Panc1 (cell line): ENCODE data around the gene SDK1. TPM values are rescaled to one million over a fixed set of nuclear protein-coding genes. Genes with fewer than 3 reads are reported as not detected.

Experiments used
- ATAC-seq: fragments of 200-7000 bp; cut with Tn5 transposase; 2 replicates; pipeline ENCODE4 v1.9.1; 2020; ENCODE audit warnings: mild to moderate bottlenecking, moderate library complexity
- BruUV-seq: library from RNA; stranded (reverse); fragments of 400-500 nt; replicated peaks from 2 replicates; lab custom pipeline; 2021; lab: Mats Ljungman, UMichigan
- CTCF ChIA-PET: fragments of 300-600 bp; sonication (Branson Sonifier 250); formaldehyde crosslinking; loops from one replicate; lab custom pipeline; 2022; ENCODE audit warnings: antibody characterized with exemption; lab: Charles Lee
- POLR2A ChIA-PET: fragments of 300-600 bp; sonication (Branson Sonifier 250); formaldehyde crosslinking; loops from one replicate; lab custom pipeline; 2022; ENCODE audit warnings: antibody characterized with exemption; lab: Charles Lee
- DNase-seq: peaks from one replicate; pipeline ENCODE4 v3.0.0-alpha.2; 2010; ENCODE audit warnings: low read depth, low spot score
- H3K27ac ChIP-seq: 2 replicates; pipeline ENCODE4 v1.5.1; 2011; ENCODE audit warnings: mild to moderate bottlenecking, low read length, inconsistent platforms
- H3K27me3 ChIP-seq: fragments of 200-500 bp; sonication (Bioruptor generic); 2 replicates; pipeline ENCODE4 v1.6.0; 2014; ENCODE audit warnings: low read length, inconsistent platforms; ENCODE audit not compliant: control insufficient read depth, insufficient read depth
- H3K36me3 ChIP-seq: fragments of 200-500 bp; sonication (Bioruptor generic); 2 replicates; pipeline ENCODE4 v1.5.1; 2014; ENCODE audit warnings: inconsistent platforms, mild to moderate bottlenecking, low read length, moderate library complexity; ENCODE audit not compliant: control insufficient read depth, insufficient read depth
- H3K4me1 ChIP-seq: 2 replicates; pipeline ENCODE4 v1.5.1; 2011; ENCODE audit warnings: inconsistent platforms, mild to moderate bottlenecking, low read length, moderate library complexity; ENCODE audit not compliant: control insufficient read depth, insufficient read depth
- H3K4me3 ChIP-seq, 2 experiments: 2 replicates each; pipeline ENCODE4 v1.5.1; 2011 to 2012; ENCODE audit warnings: low read depth in 2 of 2, low read length in 2 of 2, mild to moderate bottlenecking in 2 of 2, inconsistent platforms in 1 of 2, moderate library complexity in 1 of 2
- H3K9me3 ChIP-seq: fragments of 200-500 bp; sonication (Bioruptor generic); 2 replicates; pipeline ENCODE4 v1.5.1; 2014; ENCODE audit warnings: low read depth, mild to moderate bottlenecking, inconsistent platforms, low read length, moderate library complexity; ENCODE audit not compliant: control insufficient read depth, insufficient read depth
- CTCF ChIP-seq: fragments of 450-650 bp; IDR thresholded peaks from 2 replicates; pipeline ENCODE4 v1.5.1; 2017; ENCODE audit warnings: mild to moderate bottlenecking
- POLR2AphosphoS5 ChIP-seq: IDR thresholded peaks from 2 replicates; pipeline ENCODE4 v1.6.1; 2012; ENCODE audit warnings: mild to moderate bottlenecking, low read depth, low read length, moderate library complexity
- REST ChIP-seq, 2 experiments: IDR thresholded peaks; 2 replicates each; pipeline ENCODE4 v1.6.1; 2011 to 2012; ENCODE audit warnings: low read depth in 2 of 2, control low read depth in 1 of 2, low read length in 1 of 2, mild to moderate bottlenecking in 1 of 2, moderate library complexity in 1 of 2; ENCODE audit not compliant: insufficient read depth in 1 of 2
- SIN3A ChIP-seq: IDR thresholded peaks from 2 replicates; pipeline ENCODE4 v1.6.1; 2012; ENCODE audit warnings: low read depth, mild to moderate bottlenecking, low read length, moderate library complexity, borderline replicate concordance; ENCODE audit not compliant: insufficient read depth
- TCF7L2 ChIP-seq: IDR thresholded peaks from 2 replicates; pipeline ENCODE4 v1.6.1; 2011; ENCODE audit warnings: mild to moderate bottlenecking, low read depth, low read length, inconsistent platforms
- in situ Hi-C: cut with HindIII; loops from 2 replicates; pipeline ENCODE4 v1.10.0; 2016; ENCODE audit warnings: low sequenced_read_pairs, low pct_unique_long_range_greater_than_20kb
- intact Hi-C: fragments of 100-400 bp; cut with micrococcal nuclease; formaldehyde crosslinking; loops from one replicate; pipeline ENCODE4 v1.10.0; 2022; ENCODE audit not compliant: unreplicated experiment
- total RNA-seq: library from RNA; stranded (reverse); gene quantifications from one replicate; pipeline ENCODE4 v1.2.1, GENCODE V29; 2021; ENCODE audit not compliant: unreplicated experiment

The SDK1 gene
- total RNA-seq, 1 experiment from 2014 or later, result 47.4 TPM

DNA sequence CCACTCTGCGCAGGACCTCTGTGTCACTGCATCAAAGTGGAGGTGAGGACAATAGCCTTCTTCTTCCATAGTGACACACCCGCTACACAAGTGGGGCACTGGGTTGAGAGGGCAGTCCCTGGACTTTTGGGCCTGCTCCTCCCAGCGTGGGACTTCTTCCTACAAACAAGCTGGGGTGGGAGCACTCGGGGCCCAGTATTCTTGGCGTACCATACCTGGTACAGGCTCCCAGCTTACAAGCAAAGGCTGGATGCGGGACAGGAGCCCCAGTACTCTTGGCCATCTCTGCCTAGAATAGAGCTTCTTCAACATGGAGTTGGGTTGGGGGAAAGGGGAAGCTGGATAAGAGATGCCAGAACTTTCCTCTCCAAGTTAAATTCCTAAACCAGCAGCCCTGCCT, 954.3 kb downstream of the SDK1 start:
- no peaks in the 10 kb centered on the region for H3K36me3 ChIP-seq
- TF ChIP-seq REST (IDR thresholded peaks at IDR 0.05; ENCODE audit: insufficient read depth in 1 of 2, low read depth in 2 of 2, low read length in 1 of 2), result no peak
- no peak for TF ChIP-seq TCF7L2
- TF ChIP-seq CTCF, result no peak
- TF ChIP-seq POLR2AphosphoS5, result no peak
- no peak for TF ChIP-seq SIN3A
- DNase-seq (no peak), ATAC-seq (no peak)
- no peaks in the 10 kb centered on the region for H3K9me3 ChIP-seq
- H3K4me3 ChIP-seq, result no peak overlapping the region
- H3K27me3 ChIP-seq, result no peaks in the 10 kb centered on the region
- in situ Hi-C loops (no loop called here), intact Hi-C loops (no loop called here)
- H3K27ac ChIP-seq, result no peak overlapping the region
- H3K4me1 ChIP-seq, result no peaks in the 10 kb centered on the region
- CTCF ChIA-PET, result interaction anchor here (0.6 kb wide), 1 partner anchor 32 kb away, joined by 7 read pairs; no protein-coding TSS in a partner anchor
- BruUV-seq, result no TSS peak
- POLR2A ChIA-PET, result no interaction called here

DNA sequence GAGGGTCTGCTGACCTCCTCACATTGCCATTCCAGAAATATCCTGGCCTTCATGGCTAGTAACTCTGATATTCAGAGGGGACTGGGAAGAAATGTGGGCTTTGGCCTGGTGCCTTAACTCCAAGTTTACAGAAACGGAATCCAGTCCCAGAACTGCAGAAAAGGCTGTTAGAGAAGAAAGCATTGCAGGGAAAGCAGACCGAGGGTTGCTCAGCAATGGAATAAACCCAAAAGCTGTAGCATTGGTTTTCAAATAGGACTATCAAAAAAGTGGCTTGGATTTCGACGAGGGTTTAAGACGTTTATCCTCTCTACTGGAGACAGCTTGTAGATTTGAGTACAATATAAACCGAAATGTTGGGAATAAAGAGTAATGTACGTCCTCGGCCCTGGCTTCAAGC, 955.2 kb downstream of the SDK1 start:
- Histone ChIP-seq H3K27me3 (no peaks in the 10 kb centered on the region), H3K9me3 (no peaks in the 10 kb centered on the region), H3K27ac (no peak overlapping the region), H3K4me3 (no peak overlapping the region), H3K4me1 (no peaks in the 10 kb centered on the region), H3K36me3 (no peaks in the 10 kb centered on the region)
- no peak for TF ChIP-seq CTCF
- no peak for TF ChIP-seq SIN3A
- TF ChIP-seq POLR2AphosphoS5, result no peak
- CTCF ChIA-PET, result no interaction called here
- ATAC-seq (no peak), DNase-seq (no peak)
- intact Hi-C loops (no loop called here), in situ Hi-C loops (no loop called here)
- POLR2A ChIA-PET, result no interaction called here
- BruUV-seq, result no TSS peak
